Astrocyte of the cerebellum (primary cell): Measurements from ENCODE around the gene TIPARP.

Experiments
- DNase-seq: peaks from one replicate; pipeline ENCODE4 v3.0.0-alpha.2; 2011; ENCODE audit warnings: low read depth
- H3K4me3 ChIP-seq: 2 replicates; pipeline ENCODE4 v1.5.1; 2011; ENCODE audit warnings: mild to moderate bottlenecking, low read depth, low read length, moderate library complexity
- CTCF ChIP-seq: IDR thresholded peaks from 2 replicates; pipeline ENCODE4 v1.5.1; 2012; ENCODE audit warnings: low read length, low read depth, moderate library complexity, mild to moderate bottlenecking; ENCODE audit errors: missing control alignments
- in situ Hi-C: cut with HindIII; loops from 2 replicates; pipeline ENCODE4 v1.10.0; 2017; ENCODE audit warnings: low sequenced_read_pairs

The TIPARP gene

GRCh38 chr3:156657862-156658731 is 16.3 kb upstream of the TIPARP start:
- DNase-seq, result no peak
- no peak for TF ChIP-seq CTCF
- in situ Hi-C loops, result no loop called here
- no peak overlapping the region for H3K4me3 ChIP-seq

GRCh38 chr3:156658732-156659090 is 15.7 kb upstream of the TIPARP start:
- TF ChIP-seq CTCF, result no peak
- in situ Hi-C loops, result no loop called here
- H3K4me3 ChIP-seq, result no peak overlapping the region
- DNase-seq, result no peak

DNA sequence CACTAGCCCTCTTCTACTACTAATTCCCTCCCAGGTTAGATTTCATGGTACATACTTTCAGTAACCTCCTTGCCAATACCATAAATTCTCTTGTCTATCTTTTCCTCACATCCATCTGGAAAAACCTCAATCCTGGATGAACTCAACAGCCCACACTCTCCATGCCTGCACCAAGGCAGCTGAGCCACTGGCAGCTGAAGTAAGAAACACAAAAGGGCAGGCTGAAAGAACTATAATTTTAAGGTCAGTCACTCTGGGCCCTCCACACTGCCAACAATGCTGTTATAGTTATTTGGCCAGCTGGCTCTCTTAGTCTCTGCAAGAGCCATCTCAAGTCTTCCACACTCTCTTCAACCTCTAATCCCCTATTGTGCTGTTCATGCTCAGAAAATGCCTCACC is 15.1 kb upstream of the TIPARP start:
- in situ Hi-C loops, result no loop called here
- no peak for TF ChIP-seq CTCF
- no peak for DNase-seq
- H3K4me3 ChIP-seq, result no peak overlapping the region

GRCh38 chr3:156661155-156661554 is 13.2 kb upstream of the TIPARP start:
- no peak overlapping the region for H3K4me3 ChIP-seq
- TF ChIP-seq CTCF, result no peak
- in situ Hi-C loops, result no loop called here
- DNase-seq, result no peak

- TF ChIP-seq CTCF, result no peak
- no peak overlapping the region for H3K4me3 ChIP-seq
- in situ Hi-C loops, result no loop called here
- no peak for DNase-seq
Measured at GRCh38 chr3:156664011-156664830, 10.2 kb upstream of the TIPARP start.

DNA sequence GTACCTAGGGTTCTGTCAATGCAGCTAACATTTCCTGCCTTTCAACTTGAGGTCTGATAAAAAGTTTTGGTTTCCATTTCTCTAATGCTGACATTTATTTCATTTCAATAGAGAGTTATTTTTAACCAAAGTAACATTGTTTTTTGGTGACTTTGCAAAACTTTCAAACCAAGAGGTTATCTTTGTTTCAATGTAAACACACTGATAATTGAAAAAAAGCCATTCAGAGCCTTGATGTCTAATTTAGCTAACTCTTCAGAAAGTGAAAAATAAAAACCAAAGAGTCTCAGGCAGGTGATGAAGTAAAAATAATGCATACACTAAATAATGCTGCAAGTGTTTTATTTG is 9.6 kb upstream of the TIPARP start:
- no peak for DNase-seq
- no peak for TF ChIP-seq CTCF
- in situ Hi-C loops, result loop anchor here (5.0 kb wide), 1 partner anchor 98 kb away; no protein-coding TSS in a partner anchor
- H3K4me3 ChIP-seq, result no peak overlapping the region
